ENCODE results near the gene EIF2AK2. TPM values are rescaled to one million over a fixed set of nuclear protein-coding genes. Genes with fewer than 3 reads are reported as not detected.

EIF2AK2 gene
- total and polyA plus RNA-seq, 2 experiments from 2014 or later, result 30.9 to 43.8 TPM

DNA sequence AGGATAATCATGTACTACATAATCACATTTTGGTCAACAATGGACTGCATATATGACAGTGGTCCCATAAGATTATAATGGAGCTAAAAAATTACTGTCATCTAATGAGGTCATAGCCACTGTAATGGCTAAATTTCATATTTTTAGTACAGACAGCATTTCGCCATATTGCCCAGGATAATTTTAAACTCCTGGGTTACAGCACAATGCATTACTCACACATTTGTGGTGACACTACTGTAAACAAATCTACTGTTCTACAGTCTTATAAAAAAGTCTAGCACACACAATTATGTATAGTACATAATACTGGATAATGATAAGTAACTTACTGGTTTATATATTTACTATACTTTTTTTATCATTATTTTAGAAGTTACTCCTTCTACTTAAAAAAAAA is 12.8 kb downstream of the EIF2AK2 start:
- Histone ChIP-seq H2AFZ (no peak overlapping the region), H3K4me1 (ENCODE audit: insufficient read depth) (peaks cover 7% of the 10 kb centered on the region), H3K9me3 (ENCODE audit: low read depth) (no peaks in the 10 kb centered on the region), H3K4me3 (no peak overlapping the region), H3F3A (ENCODE audit: insufficient read depth) (no peaks in the 10 kb centered on the region), H3K27ac (no peak overlapping the region), H4K20me1 (ENCODE audit: insufficient read depth) (0 out of 2 replicates have a peak, but pooled peaks cover 5% of the 10 kb centered on the region), H3K9ac (no peak overlapping the region), H3K79me2 (ENCODE audit: insufficient read depth) (peaks cover 11% of the 10 kb centered on the region; the same call in 1 of the 2 replicates), H3K27me3 (replicated peaks; ENCODE audit: insufficient read depth) (no peaks in the 10 kb centered on the region), H3K4me2 (ENCODE audit: unreplicated experiment) (no peak overlapping the region), H3K36me3 (ENCODE audit: low read depth) (peaks cover 55% of the 10 kb centered on the region), H3K9me2 (ENCODE audit: insufficient read depth) (no peaks in the 10 kb centered on the region)
- in situ Hi-C loops (cut with MboI), result no loop called here
- peak; percentile 62 for DNase-seq
- TF ChIP-seq EZH2 (IDR thresholded peaks at IDR 0.05; ENCODE audit: insufficient read depth, poor library complexity, severe bottlenecking) (no peak), EZH2phosphoT487 (IDR thresholded peaks at IDR 0.05; ENCODE audit: insufficient read depth, low read depth) (no peak)
- WGBS, 2 experiments (ENCODE audit: low coverage in 1 of 2, low lambda C conversion rate in 2 of 2, missing lambda C conversion rate in 2 of 2), result 67 to 73% methylated on average over 1 of the region's 1 CpG

DNA sequence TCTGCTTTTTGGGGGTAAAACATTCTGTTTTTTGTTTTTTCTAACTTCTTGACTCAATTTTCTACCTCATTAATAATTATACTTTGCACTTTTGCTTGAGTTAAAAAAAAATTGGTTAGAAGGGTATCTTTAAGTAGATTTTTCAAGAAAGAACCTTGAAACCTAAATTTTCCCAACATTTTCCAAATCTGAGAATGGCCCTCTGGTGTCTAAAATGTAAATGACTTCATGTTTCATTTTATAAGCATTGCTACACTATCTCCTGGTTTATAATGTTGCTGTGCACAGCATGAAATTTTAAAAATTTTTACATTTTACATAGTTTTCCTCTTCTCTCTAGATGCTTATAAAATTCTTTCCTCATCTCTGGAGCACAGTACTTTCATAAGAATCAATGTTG is 14.2 kb downstream of the EIF2AK2 start:
- no peak for DNase-seq
- Histone ChIP-seq H3K27me3 (replicated peaks; ENCODE audit: insufficient read depth) (no peaks in the 10 kb centered on the region), H3F3A (ENCODE audit: insufficient read depth) (no peaks in the 10 kb centered on the region), H3K9me2 (ENCODE audit: insufficient read depth) (no peaks in the 10 kb centered on the region), H3K4me2 (ENCODE audit: unreplicated experiment) (no peak overlapping the region), H3K36me3 (ENCODE audit: low read depth) (peaks cover 57% of the 10 kb centered on the region), H3K27ac (no peak overlapping the region), H4K20me1 (ENCODE audit: insufficient read depth) (0 out of 2 replicates have a peak, but pooled peaks cover 5% of the 10 kb centered on the region), H3K4me1 (ENCODE audit: insufficient read depth) (peaks cover 7% of the 10 kb centered on the region), H3K9ac (no peak overlapping the region), H3K9me3 (ENCODE audit: low read depth) (no peaks in the 10 kb centered on the region), H3K4me3 (no peak overlapping the region), H3K79me2 (ENCODE audit: insufficient read depth) (no peaks in the 10 kb centered on the region), H2AFZ (no peak overlapping the region)
- in situ Hi-C loops (cut with MboI), result no loop called here
- no peak for TF ChIP-seq EZH2phosphoT487 (IDR thresholded peaks at IDR 0.05; ENCODE audit: insufficient read depth, low read depth)
- TF ChIP-seq EZH2 (IDR thresholded peaks at IDR 0.05; ENCODE audit: insufficient read depth, poor library complexity, severe bottlenecking), result no peak

DNA sequence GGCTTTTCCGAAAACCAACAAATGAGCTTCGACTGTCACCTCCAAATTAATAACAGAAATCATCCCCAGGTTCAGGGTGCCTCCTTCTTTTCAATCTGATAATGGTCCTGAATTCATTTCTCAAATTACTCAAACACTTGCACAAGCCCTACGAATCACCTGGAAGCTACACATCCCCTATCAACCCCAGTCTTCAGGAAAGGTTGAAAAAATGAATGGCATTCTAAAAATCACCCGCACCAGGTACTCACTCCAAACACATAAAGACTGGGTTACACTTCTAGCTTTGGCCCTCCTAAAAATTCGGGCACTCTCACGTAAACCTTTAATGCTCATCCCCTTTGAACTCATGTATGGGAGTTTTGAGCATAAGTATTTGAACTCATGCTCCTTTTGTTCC is 23.9 kb downstream of the EIF2AK2 start:
- Histone ChIP-seq H4K20me1 (ENCODE audit: insufficient read depth) (no peaks in the 10 kb centered on the region), H3K4me2 (ENCODE audit: unreplicated experiment) (no peak overlapping the region), H3F3A (ENCODE audit: insufficient read depth) (no peaks in the 10 kb centered on the region), H3K9me2 (ENCODE audit: insufficient read depth) (no peaks in the 10 kb centered on the region), H3K9me3 (ENCODE audit: low read depth) (no peaks in the 10 kb centered on the region), H3K36me3 (ENCODE audit: low read depth) (peaks cover 31% of the 10 kb centered on the region), H3K79me2 (ENCODE audit: insufficient read depth) (no peaks in the 10 kb centered on the region), H3K9ac (no peak overlapping the region), H3K27me3 (replicated peaks; ENCODE audit: insufficient read depth) (no peaks in the 10 kb centered on the region), H3K27ac (no peak overlapping the region), H2AFZ (no peak overlapping the region), H3K4me1 (ENCODE audit: insufficient read depth) (no peaks in the 10 kb centered on the region; the same call in 1 of the 2 replicates), H3K4me3 (no peak overlapping the region)
- no peak for TF ChIP-seq EZH2 (IDR thresholded peaks at IDR 0.05; ENCODE audit: insufficient read depth, poor library complexity, severe bottlenecking)
- TF ChIP-seq EZH2phosphoT487 (IDR thresholded peaks at IDR 0.05; ENCODE audit: insufficient read depth, low read depth), result no peak
- 93 to 99% methylated on average over 6 of the region's 6 CpGs for WGBS, 2 experiments (ENCODE audit: low coverage in 1 of 2, low lambda C conversion rate in 2 of 2, missing lambda C conversion rate in 2 of 2)
- in situ Hi-C loops (cut with MboI), result no loop called here
- DNase-seq, result no peak

DNA sequence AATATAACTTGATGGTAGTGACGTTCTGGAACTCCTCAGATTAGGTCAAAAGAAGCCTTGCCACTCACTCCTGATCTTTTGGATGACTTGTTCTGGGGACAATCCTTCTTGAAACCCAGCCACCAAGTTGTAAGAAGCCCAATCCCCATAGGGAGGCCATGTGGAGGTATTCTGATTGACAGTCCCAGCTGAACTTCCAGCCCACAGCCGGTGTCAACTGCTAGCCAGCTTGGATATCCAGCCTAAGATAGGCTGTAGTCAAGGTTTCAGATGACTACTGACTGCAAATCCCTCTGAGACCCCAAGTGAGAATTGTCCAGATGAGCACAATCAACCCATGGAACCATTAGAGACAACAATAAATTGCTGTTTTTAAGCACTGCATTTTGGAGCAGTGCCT is 31.4 kb downstream of the EIF2AK2 start:
- Histone ChIP-seq H4K20me1 (ENCODE audit: insufficient read depth) (no peaks in the 10 kb centered on the region), H2AFZ (no peak overlapping the region), H3K27me3 (replicated peaks; ENCODE audit: insufficient read depth) (no peaks in the 10 kb centered on the region), H3K79me2 (ENCODE audit: insufficient read depth) (no peaks in the 10 kb centered on the region), H3K9ac (no peak overlapping the region), H3K4me2 (ENCODE audit: unreplicated experiment) (no peak overlapping the region), H3F3A (ENCODE audit: insufficient read depth) (no peaks in the 10 kb centered on the region), H3K4me1 (ENCODE audit: insufficient read depth) (no peaks in the 10 kb centered on the region), H3K9me3 (ENCODE audit: low read depth) (no peaks in the 10 kb centered on the region), H3K4me3 (no peak overlapping the region), H3K9me2 (ENCODE audit: insufficient read depth) (no peaks in the 10 kb centered on the region), H3K36me3 (ENCODE audit: low read depth) (peaks cover 16% of the 10 kb centered on the region), H3K27ac (no peak overlapping the region)
- in situ Hi-C loops (cut with MboI), result no loop called here
- 100% methylated on average over 2 of the region's 2 CpGs for WGBS, 2 experiments (ENCODE audit: low coverage in 1 of 2, low lambda C conversion rate in 2 of 2, missing lambda C conversion rate in 2 of 2)
- TF ChIP-seq EZH2 (IDR thresholded peaks at IDR 0.05; ENCODE audit: insufficient read depth, poor library complexity, severe bottlenecking), result no peak
- no peak for TF ChIP-seq EZH2phosphoT487 (IDR thresholded peaks at IDR 0.05; ENCODE audit: insufficient read depth, low read depth)
- no peak for DNase-seq

DNA sequence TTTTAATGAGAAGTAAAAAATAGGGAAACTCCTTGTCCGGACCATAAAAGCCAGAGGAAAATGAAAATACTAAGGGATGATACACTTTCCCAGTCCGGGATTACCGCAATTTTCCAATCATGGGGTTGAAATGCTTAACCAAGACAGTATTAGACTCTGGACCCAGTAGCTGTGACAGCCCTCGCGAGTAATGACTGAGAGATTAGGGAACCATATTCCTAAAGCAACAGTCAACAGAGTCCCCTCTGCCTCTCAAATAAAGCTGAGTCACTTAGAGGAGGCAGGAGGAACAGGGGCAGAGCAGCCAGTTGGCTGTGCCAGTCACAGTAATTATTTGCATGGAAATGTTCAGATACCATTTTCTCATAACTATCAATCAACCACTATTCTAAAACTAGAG is 37.6 kb downstream of the EIF2AK2 start:
- peaks cover 11% of the 10 kb centered on the region; the same call in 1 of the 2 replicates for H3K36me3 ChIP-seq (ENCODE audit: low read depth)
- TF ChIP-seq EZH2 (IDR thresholded peaks at IDR 0.05; ENCODE audit: insufficient read depth, poor library complexity, severe bottlenecking) (no peak), EZH2phosphoT487 (IDR thresholded peaks at IDR 0.05; ENCODE audit: insufficient read depth, low read depth) (no peak)
- no peaks in the 10 kb centered on the region for H3K9me2 ChIP-seq (ENCODE audit: insufficient read depth)
- H3F3A ChIP-seq (ENCODE audit: insufficient read depth), result no peaks in the 10 kb centered on the region
- H3K79me2 ChIP-seq (ENCODE audit: insufficient read depth), result no peaks in the 10 kb centered on the region
- WGBS, 2 experiments (ENCODE audit: low coverage in 1 of 2, low lambda C conversion rate in 2 of 2, missing lambda C conversion rate in 2 of 2), result 93 to 95% methylated on average over 5 of the region's 5 CpGs
- in situ Hi-C loops (cut with MboI), result no loop called here
- H3K9me3 ChIP-seq (ENCODE audit: low read depth), result no peaks in the 10 kb centered on the region
- no peak overlapping the region for H3K27ac ChIP-seq
- H4K20me1 ChIP-seq (ENCODE audit: insufficient read depth), result no peaks in the 10 kb centered on the region
- no peak overlapping the region for H2AFZ ChIP-seq
- H3K4me1 ChIP-seq (ENCODE audit: insufficient read depth), result no peaks in the 10 kb centered on the region
- H3K27me3 ChIP-seq (replicated peaks; ENCODE audit: insufficient read depth), result no peaks in the 10 kb centered on the region
- no peak overlapping the region for H3K9ac ChIP-seq
- H3K4me3 ChIP-seq, result no peak overlapping the region
- H3K4me2 ChIP-seq (ENCODE audit: unreplicated experiment), result no peak overlapping the region
- DNase-seq, result peak; percentile 5

Measured in GM23248 (cell line).